HG02981 (cell line): ENCODE data around the gene CPSF6.

ENCODE experiments used
- ATAC-seq: cut with Tn5 transposase; IDR thresholded peaks from one replicate; pipeline ENCODE4 v1.9.1; 2021; ENCODE audit warnings: mild to moderate bottlenecking, moderate library complexity; ENCODE audit not compliant: unreplicated experiment

The CPSF6 gene

GRCh38 chr12:69318225-69318624 is 78.9 kb downstream of the CPSF6 start:
- no peak for ATAC-seq

- ATAC-seq: no peak
These were observed 82.0 kb downstream of the CPSF6 start for GRCh38 chr12:69321351-69321750.
